Gastroesophageal sphincter (tissue), 4 donors: ENCODE data around the gene FHL1. TPM values are rescaled to one million over a fixed set of nuclear protein-coding genes. Genes with fewer than 3 reads are reported as not detected.

Source experiments
- ATAC-seq: fragments of 150-250 bp; one replicate; pipeline ENCODE4 v1.9.1; 2016; ENCODE audit warnings: mild to moderate bottlenecking, moderate library complexity
- H3K27ac ChIP-seq, 4 donors: fragments of 200-600 bp; sonication (generic) in 3 of 4; 1 replicate in 3 of 4; 2 replicates in 1 of 4; pipeline ENCODE4 v1.5.1; 2016 to 2019
- H3K27me3 ChIP-seq: fragments of 200-600 bp; sonication (generic); one replicate; pipeline ENCODE4 v1.5.1; 2019
- H3K36me3 ChIP-seq, 2 donors: fragments of 200-600 bp; sonication (generic); one replicate each; pipeline ENCODE4 v1.5.1; 2019; ENCODE audit warnings: control low read depth in 1 of 2
- H3K4me1 ChIP-seq, 3 donors: fragments of 200-600 bp; sonication (generic); 1 replicate in 2 of 3; 2 replicates in 1 of 3; pipeline ENCODE4 v1.5.1; 2016 to 2019; ENCODE audit warnings: control low read depth in 2 of 3
- H3K4me3 ChIP-seq, 2 donors: fragments of 200-600 bp; sonication (generic); one replicate each; pipeline ENCODE4 v1.5.1; 2019; ENCODE audit warnings: mild to moderate bottlenecking in 1 of 2, moderate library complexity in 1 of 2
- H3K9me3 ChIP-seq, 3 donors: fragments of 200-600 bp; sonication (generic); one replicate each; pipeline ENCODE4 v1.5.1; 2017 to 2019; ENCODE audit warnings: control low read depth in 2 of 3
- EP300 ChIP-seq: sonication (generic); formaldehyde crosslinking; IDR thresholded peaks from one replicate; pipeline ENCODE4 v1.6.1; 2017; ENCODE audit warnings: antibody characterized with exemption, mild to moderate bottlenecking
- POLR2A ChIP-seq, 2 donors: fragments of 450-650 bp; IDR thresholded peaks; one replicate each; pipeline ENCODE4 v1.6.1; 2017; ENCODE audit warnings: antibody characterized with exemption in 2 of 2, mild to moderate bottlenecking in 2 of 2, moderate library complexity in 1 of 2
- POLR2AphosphoS5 ChIP-seq: sonication (generic); formaldehyde crosslinking; IDR thresholded peaks from one replicate; pipeline ENCODE4 v1.6.1; 2017; ENCODE audit warnings: antibody characterized with exemption
- WGBS, 2 donors: methylation state at CpG; one replicate each; pipeline ENCODE4 v1.1.5; 2018; ENCODE audit warnings: low coverage in 1 of 2; 5-methylcytosine and 5-hydroxymethylcytosine counted together
- total RNA-seq, 4 donors: library from RNA; depleted of rRNA; stranded (reverse); fragments of >200 nt; gene quantifications; one replicate each; pipeline ENCODE4 v1.1.0, GENCODE V29; 2016
- TF ChIP-seq, protein P1 (sequence below), 4 experiments: fragments of 200-600 bp in 2 of 4; fragments of 450-650 bp in 2 of 4; sonication (generic) in 1 of 4; IDR thresholded peaks; one replicate each; pipeline ENCODE4 v1.5.1; 2017 to 2019; ENCODE audit warnings: antibody characterized with exemption in 4 of 4, mild to moderate bottlenecking in 2 of 4, moderate library complexity in 2 of 4

Gene FHL1
- total RNA-seq, 4 donors from 2014 or later, result 2,495 to 4,363 (median 3,004) TPM

DNA sequence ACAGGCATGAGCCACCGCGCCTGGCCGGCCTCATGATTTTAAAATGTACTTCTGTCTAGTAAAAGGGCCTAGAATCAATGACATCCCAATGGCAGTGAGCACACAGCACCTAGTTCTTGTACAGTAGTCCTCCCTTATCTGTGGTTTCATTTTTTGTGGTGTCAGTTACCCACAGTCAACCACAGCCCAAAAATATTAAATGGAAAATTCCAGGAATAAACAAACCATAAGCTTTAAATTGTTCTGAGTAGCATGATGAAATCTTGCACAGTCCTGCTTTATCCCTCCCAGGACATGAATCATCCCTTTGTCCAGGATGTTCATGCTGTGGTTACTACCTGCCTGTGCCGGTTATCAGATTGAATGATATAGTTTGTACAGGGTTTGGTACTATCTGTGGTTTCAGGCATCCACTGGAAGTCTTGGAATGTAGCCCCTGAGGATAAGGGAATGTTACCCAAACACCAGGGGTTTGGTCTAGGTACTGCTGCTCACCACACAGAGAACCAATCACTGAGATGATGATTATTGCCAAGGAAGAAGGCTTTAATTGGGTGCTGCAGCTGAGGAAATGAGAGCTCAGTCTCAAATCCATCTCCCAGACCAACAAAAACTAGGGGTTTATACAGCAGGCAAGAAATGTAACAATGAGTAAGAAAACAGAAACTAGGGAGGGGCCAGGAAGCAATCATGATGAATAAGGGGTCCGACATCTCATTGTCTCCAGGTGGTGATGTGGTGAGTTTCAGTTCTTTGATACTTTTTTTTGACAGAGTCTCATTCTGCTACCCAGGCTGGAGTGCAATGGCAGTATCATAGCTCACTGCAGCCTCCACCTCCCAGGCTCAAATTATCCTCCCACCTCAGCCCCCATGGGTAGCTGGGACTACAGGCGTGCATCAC, 16.2 kb upstream of the FHL1 start:
- no peaks in the 10 kb centered on the region for H3K27me3 ChIP-seq
- TF ChIP-seq, protein P1, sequence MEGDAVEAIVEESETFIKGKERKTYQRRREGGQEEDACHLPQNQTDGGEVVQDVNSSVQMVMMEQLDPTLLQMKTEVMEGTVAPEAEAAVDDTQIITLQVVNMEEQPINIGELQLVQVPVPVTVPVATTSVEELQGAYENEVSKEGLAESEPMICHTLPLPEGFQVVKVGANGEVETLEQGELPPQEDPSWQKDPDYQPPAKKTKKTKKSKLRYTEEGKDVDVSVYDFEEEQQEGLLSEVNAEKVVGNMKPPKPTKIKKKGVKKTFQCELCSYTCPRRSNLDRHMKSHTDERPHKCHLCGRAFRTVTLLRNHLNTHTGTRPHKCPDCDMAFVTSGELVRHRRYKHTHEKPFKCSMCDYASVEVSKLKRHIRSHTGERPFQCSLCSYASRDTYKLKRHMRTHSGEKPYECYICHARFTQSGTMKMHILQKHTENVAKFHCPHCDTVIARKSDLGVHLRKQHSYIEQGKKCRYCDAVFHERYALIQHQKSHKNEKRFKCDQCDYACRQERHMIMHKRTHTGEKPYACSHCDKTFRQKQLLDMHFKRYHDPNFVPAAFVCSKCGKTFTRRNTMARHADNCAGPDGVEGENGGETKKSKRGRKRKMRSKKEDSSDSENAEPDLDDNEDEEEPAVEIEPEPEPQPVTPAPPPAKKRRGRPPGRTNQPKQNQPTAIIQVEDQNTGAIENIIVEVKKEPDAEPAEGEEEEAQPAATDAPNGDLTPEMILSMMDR (IDR thresholded peaks at IDR 0.05), result no peak
- TF ChIP-seq POLR2AphosphoS5, result peak; percentile 30
- H3K9me3 ChIP-seq, result no peaks in the 10 kb centered on the region
- peak overlapping the region in 3 of 4 donors; percentile 14 to 54 (median 27) for H3K27ac ChIP-seq
- peaks cover 0 to 13% (median 0%) of the 10 kb centered on the region in 3 donors for H3K4me1 ChIP-seq
- H3K36me3 ChIP-seq, result no peaks in the 10 kb centered on the region
- peak; percentile 74 for ATAC-seq
- 25 to 61% methylated on average over 2 to 3 of the region's 6 CpGs for WGBS, 2 donors
- H3K4me3 ChIP-seq, result no peak overlapping the region

DNA sequence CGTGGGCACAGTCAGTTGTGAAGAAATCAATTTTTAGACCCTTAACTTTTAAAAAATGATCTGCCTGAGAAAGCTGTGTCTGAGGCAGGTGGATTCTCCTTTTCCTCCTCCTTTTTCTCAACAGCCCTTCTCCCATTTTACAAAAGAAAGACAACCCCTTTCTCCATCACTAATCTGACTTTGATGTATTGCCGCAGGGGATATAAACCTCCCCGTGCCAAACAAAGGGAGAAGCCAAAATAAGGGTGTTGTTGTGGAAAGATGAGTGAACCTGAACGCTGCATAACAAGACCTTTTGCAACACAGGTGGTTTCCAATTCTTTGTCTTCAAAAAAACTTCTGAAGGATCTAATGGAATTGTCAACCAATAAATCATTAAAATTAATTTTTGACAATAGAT, 8.4 kb upstream of the FHL1 start:
- no peak for ATAC-seq

DNA sequence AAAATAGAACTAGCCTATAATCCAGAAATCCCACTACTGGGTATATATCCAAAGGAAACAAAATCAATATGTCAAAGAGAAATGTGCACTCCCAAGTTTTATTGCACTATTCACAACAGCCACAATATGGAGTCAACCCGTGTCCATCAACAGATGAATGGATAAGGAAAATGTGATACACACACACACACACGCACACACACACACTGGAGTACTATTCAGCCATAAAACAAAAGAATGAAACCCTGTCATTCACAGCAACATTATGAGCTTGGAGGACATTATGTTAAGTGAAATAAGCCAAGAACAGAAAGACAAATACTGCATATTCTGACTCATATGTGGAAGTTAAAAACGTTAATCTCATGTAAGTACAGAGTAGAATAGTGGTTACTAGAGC, 5.8 kb upstream of the FHL1 start:
- Histone ChIP-seq H3K27ac (no peak overlapping the region), H3K36me3 (no peaks in the 10 kb centered on the region), H3K4me3 (no peak overlapping the region), H3K4me1 (no peaks in the 10 kb centered on the region), H3K9me3 (no peaks in the 10 kb centered on the region), H3K27me3 (no peaks in the 10 kb centered on the region)
- WGBS, 2 donors, result 48 to 87% methylated on average over 3 of the region's 3 CpGs
- no peak for ATAC-seq
- TF ChIP-seq POLR2A (IDR thresholded peaks at IDR 0.05) (no peak), EP300 (no peak), POLR2AphosphoS5 (no peak)
- TF ChIP-seq, protein P1 (IDR thresholded peaks at IDR 0.05), result no peak

More for the DNA sequence above, 8.4 kb upstream of the FHL1 start:
- H3K4me1 ChIP-seq, result no peaks in the 10 kb centered on the region
- no peaks in the 10 kb centered on the region for H3K27me3 ChIP-seq
- H3K9me3 ChIP-seq, result no peaks in the 10 kb centered on the region
- WGBS, 2 donors, result 79 to 100% methylated on average over 2 to 3 of the region's 4 CpGs
- H3K27ac ChIP-seq, result no peak overlapping the region
- no peak overlapping the region for H3K4me3 ChIP-seq
- no peaks in the 10 kb centered on the region for H3K36me3 ChIP-seq
- TF ChIP-seq, protein P1 (IDR thresholded peaks at IDR 0.05), result no peak
- TF ChIP-seq POLR2A (IDR thresholded peaks at IDR 0.05) (no peak), POLR2AphosphoS5 (no peak), EP300 (no peak)

DNA sequence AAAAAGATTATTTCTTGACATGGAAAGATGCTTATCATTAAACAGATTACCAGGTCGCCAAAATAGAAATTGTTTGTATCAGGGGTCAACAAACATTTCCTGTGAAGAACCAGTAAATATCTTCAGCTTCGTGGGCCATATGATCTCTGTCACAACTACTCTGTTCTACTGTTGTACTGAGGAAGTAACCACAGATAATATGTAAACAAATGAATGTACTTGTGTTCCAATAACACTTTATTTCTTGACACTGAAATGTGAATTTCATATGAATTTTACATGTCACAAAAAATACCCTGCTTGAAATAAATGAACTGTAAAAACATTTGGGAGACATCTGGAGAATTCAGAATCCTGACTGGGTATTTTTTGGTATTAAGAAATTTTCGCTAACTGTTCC, 4.7 kb upstream of the FHL1 start:
- no peaks in the 10 kb centered on the region for H3K36me3 ChIP-seq
- no peaks in the 10 kb centered on the region for H3K4me1 ChIP-seq
- H3K27ac ChIP-seq, result no peak overlapping the region
- 63 to 92% methylated on average over 1 to 3 of the region's 3 CpGs for WGBS, 2 donors
- TF ChIP-seq EP300 (no peak), POLR2AphosphoS5 (no peak), POLR2A (IDR thresholded peaks at IDR 0.05) (no peak)
- TF ChIP-seq, protein P1 (IDR thresholded peaks at IDR 0.05), result no peak
- ATAC-seq, result no peak
- no peak overlapping the region for H3K4me3 ChIP-seq
- no peaks in the 10 kb centered on the region for H3K9me3 ChIP-seq
- no peaks in the 10 kb centered on the region for H3K27me3 ChIP-seq

DNA sequence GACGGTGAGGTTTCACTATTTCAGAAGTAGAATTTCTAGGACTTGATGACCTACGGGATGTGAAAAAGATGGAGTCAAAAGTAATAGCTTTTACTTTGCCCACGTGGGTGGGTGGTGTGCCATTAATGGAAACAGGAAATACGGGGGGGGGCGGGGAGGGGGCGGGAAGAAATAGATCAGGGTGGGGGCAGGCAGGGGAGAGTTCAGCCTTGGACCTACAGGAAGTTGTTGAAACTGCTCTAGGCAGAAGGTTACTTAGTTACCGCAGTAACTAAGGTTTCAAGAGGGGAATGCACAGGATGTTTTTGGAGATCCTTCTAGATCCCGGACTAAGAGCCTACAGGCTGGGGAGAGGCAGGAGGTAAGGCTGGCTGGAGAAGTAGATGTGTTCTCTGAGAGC, 3.6 kb upstream of the FHL1 start:
- Histone ChIP-seq H3K4me1 (no peaks in the 10 kb centered on the region), H3K9me3 (no peaks in the 10 kb centered on the region), H3K4me3 (no peak overlapping the region), H3K36me3 (no peaks in the 10 kb centered on the region), H3K27ac (no peak overlapping the region), H3K27me3 (no peaks in the 10 kb centered on the region)
- WGBS, 2 donors, result 47 to 48% methylated on average over 4 to 5 of the region's 8 CpGs
- no peak for ATAC-seq
- TF ChIP-seq EP300 (no peak), POLR2AphosphoS5 (no peak), POLR2A (IDR thresholded peaks at IDR 0.05) (no peak)
- TF ChIP-seq, protein P1 (IDR thresholded peaks at IDR 0.05), result no peak
